K562 (cell line): ENCODE data around the gene MMP23B. TPM values are rescaled to one million over a fixed set of nuclear protein-coding genes. Genes with fewer than 3 reads are reported as not detected.

ENCODE experiments used
- ADNP ChIP-seq: fragments of 200-800 bp; sonication (Bioruptor generic); IDR thresholded peaks from 2 replicates; pipeline ENCODE4 v1.6.1; 2016; ENCODE audit warnings: missing genetic modification characterization, missing compliant biosample characterization
- ASH1L ChIP-seq: fragments of 450-650 bp; IDR thresholded peaks from 2 replicates; pipeline ENCODE4 v1.6.1; 2018; ENCODE audit warnings: borderline replicate concordance, mild to moderate bottlenecking, low read depth; ENCODE audit not compliant: partially characterized antibody
- ATF6 ChIP-seq: sonication (generic); formaldehyde crosslinking; IDR thresholded peaks from 2 replicates; pipeline ENCODE4 v1.4.0; 2020; ENCODE audit warnings: mild to moderate bottlenecking, missing genetic modification reagents
- EHMT2 ChIP-seq: fragments of 450-650 bp; IDR thresholded peaks from 2 replicates; pipeline ENCODE4 v1.6.1; 2018; ENCODE audit warnings: antibody characterized with exemption
- EP400 ChIP-seq: fragments of 450-650 bp; IDR thresholded peaks from 2 replicates; pipeline ENCODE4 v1.6.1; 2017; ENCODE audit warnings: antibody characterized with exemption, mild to moderate bottlenecking, moderate library complexity
- KAT8 ChIP-seq: fragments of 450-650 bp; IDR thresholded peaks from 2 replicates; pipeline ENCODE4 v1.6.1; 2016; ENCODE audit warnings: low read depth, mild to moderate bottlenecking
- KDM1A ChIP-seq, 2 experiments: fragments of 450-650 bp; IDR thresholded peaks; 2 replicates each; pipeline ENCODE4 v1.6.1; 2016; ENCODE audit warnings: mild to moderate bottlenecking in 2 of 2
- MCM2 ChIP-seq: fragments of 450-650 bp; IDR thresholded peaks from 2 replicates; pipeline ENCODE4 v1.6.1; 2017; ENCODE audit warnings: low read depth, mild to moderate bottlenecking
- PHF8 ChIP-seq: fragments of 200-600 bp; sonication (generic); IDR thresholded peaks from 2 replicates; pipeline ENCODE4 v1.6.1; 2012; ENCODE audit warnings: mixed run types, mild to moderate bottlenecking, inconsistent platforms, low read length, moderate library complexity, borderline replicate concordance
- SMARCA5 ChIP-seq: fragments of 450-650 bp; IDR thresholded peaks from 2 replicates; pipeline ENCODE4 v1.6.1; 2016
- SOX6 ChIP-seq: fragments of 450-650 bp; IDR thresholded peaks from 2 replicates; pipeline ENCODE4 v1.6.1; 2014; ENCODE audit warnings: mild to moderate bottlenecking
- ZBTB26 ChIP-seq: fragments of 450-650 bp; formaldehyde crosslinking; IDR thresholded peaks from 2 replicates; pipeline ENCODE4 v1.4.0; 2022; ENCODE audit warnings: missing genetic modification characterization
- ZNF12 ChIP-seq: sonication (generic); formaldehyde crosslinking; IDR thresholded peaks from 2 replicates; pipeline ENCODE4 v1.4.0; 2020; ENCODE audit warnings: mild to moderate bottlenecking, missing genetic modification reagents
- ZNF124 ChIP-seq: sonication (generic); formaldehyde crosslinking; IDR thresholded peaks from 2 replicates; pipeline ENCODE4 v1.8.1; 2022; ENCODE audit warnings: missing genetic modification reagents
- ZNF282 ChIP-seq: sonication (generic); formaldehyde crosslinking; IDR thresholded peaks from 2 replicates; pipeline ENCODE4 v1.8.1; 2023; ENCODE audit warnings: missing genetic modification reagents
- ZNF778 ChIP-seq: fragments of 450-650 bp; formaldehyde crosslinking; IDR thresholded peaks from 2 replicates; pipeline ENCODE4 v1.4.0; 2020; ENCODE audit warnings: mild to moderate bottlenecking, moderate library complexity
- polyA plus RNA-seq, 8 experiments: library from polyadenylated mRNA; depleted of rRNA in 4 of 8; stranded (reverse) in 5 of 8; unstranded in 3 of 8; fragments of >200 nt; fragmentation: Nextera tagmentation in 2 of 8; fragmentation: Illumina TruSeq in 1 of 8; extraction: Ambion mirVana in 2 of 8; extraction: Trizol in 1 of 8; gene quantifications; 2 replicates each; pipeline versions ENCODE4 v1.2.1 to v1.2.3, GENCODE V29; 2011 to 2014; ENCODE audit warnings: inconsistent platforms in 1 of 8, missing spikeins in 1 of 8
- total RNA-seq, 7 experiments: library from RNA; depleted of rRNA in 6 of 7; stranded (reverse); fragments of >200 nt in 6 of 7; fragmentation: Illumina TruSeq in 2 of 7; extraction: Trizol in 2 of 7; gene quantifications; 2 replicates each; pipeline versions ENCODE4 v1.2.1 to v1.2.3, GENCODE V29; 2011 to 2021; ENCODE audit warnings: low replicate concordance in 1 of 7

MMP23B gene
- total and polyA plus RNA-seq, 9 of the 15 experiments (the other 6 are each of a cell fraction or from before 2014, with no cell fraction given) = 0.28 to 1.2 (median 0.41) TPM; not detected in 5

- TF ChIP-seq KDM1A (IDR thresholded peaks at IDR 0.05) = peak in 1 of 2 experiments; percentile 25; a peak in 2 of 4 replicates
- no peak for TF ChIP-seq EP400
- no peak for TF ChIP-seq MCM2
- peak; percentile 53; the same call in 1 of the 2 replicates for TF ChIP-seq ZBTB26 (CRISPR knock-in tag)
- TF ChIP-seq ZNF778 (CRISPR knock-in tag) = no peak
- no peak for TF ChIP-seq KAT8
- TF ChIP-seq SOX6 = no peak
- TF ChIP-seq ZNF12 (CRISPR knock-in tag) = no peak
- TF ChIP-seq ASH1L = peak; percentile 39
- no peak for TF ChIP-seq ZNF124
- TF ChIP-seq PHF8 = no peak
- TF ChIP-seq SMARCA5 = 0 out of 2 replicates have a peak, but pooled peaks have one; percentile 14
- peak; percentile 64; the same call in 1 of the 2 replicates for TF ChIP-seq EHMT2
- TF ChIP-seq ADNP (tag) = no peak
- no peak for TF ChIP-seq ZNF282 (CRISPR knock-in tag)
- no peak for TF ChIP-seq ATF6
Measured at GRCh38 chr1:1596493-1597274, 35.3 kb upstream of the MMP23B start (continued).
